Measurements from ENCODE around the gene IL20. TPM values are rescaled to one million over a fixed set of nuclear protein-coding genes. Genes with fewer than 3 reads are reported as not detected.

IL20 gene, protein sequence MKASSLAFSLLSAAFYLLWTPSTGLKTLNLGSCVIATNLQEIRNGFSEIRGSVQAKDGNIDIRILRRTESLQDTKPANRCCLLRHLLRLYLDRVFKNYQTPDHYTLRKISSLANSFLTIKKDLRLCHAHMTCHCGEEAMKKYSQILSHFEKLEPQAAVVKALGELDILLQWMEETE
- not detected in 2 replicates for total RNA-seq (2014; rRNA removed; shearing (Covaris generic); ENCODE audit: low replicate concordance)

DNA sequence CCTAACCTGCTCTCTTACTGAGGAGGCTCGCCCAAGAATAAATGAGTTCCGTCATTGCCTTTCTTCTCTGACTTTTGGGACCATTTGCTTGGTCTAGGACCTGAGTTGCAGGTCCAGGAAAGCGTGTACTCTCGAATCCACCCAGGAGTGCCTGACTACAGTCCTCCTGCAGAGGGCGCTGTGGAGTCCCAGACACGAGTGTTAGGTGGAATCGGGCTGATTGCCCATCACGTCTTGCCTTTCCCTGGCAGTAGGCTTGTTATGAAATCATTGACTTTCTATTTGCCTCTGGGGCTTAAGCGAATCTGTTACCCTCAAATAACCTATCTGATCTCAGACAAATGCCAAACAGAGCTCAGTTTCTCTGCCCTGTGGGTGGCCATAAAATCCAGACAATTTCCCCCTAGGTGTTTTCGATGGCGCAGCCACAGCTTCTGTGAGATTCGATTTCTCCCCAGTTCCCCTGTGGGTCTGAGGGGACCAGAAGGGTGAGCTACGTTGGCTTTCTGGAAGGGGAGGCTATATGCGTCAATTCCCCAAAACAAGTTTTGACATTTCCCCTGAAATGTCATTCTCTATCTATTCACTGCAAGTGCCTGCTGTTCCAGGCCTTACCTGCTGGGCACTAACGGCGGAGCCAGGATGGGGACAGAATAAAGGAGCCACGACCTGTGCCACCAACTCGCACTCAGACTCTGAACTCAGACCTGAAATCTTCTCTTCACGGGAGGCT is at the start of gene IL20:
TSS of gene IL20 (plus strand) at position 685 of the 733 bp plus-strand sequence. CDS start 230 bp downstream, outside the sequence.
- Histone ChIP-seq H3K27me3 (ENCODE audit: low read length) (no peaks in the 10 kb centered on the region), H3K4me2 (ENCODE audit: low read depth, low read length, poor library complexity, severe bottlenecking) (no peak within 1 kb of the TSS), H3K4me1 (ENCODE audit: low read length) (no peaks in the 10 kb centered on the region), H3K9ac (ENCODE audit: low read length) (no peak within 1 kb of the TSS), H3K9me2 (replicated peaks; ENCODE audit: insufficient read depth, low read length) (no peaks in the 10 kb centered on the region), H3K9me3 (ENCODE audit: low read length) (no peaks in the 10 kb centered on the region), H2AFZ (ENCODE audit: low read length) (no peak within 1 kb of the TSS), H4K20me1 (ENCODE audit: insufficient read depth, low read depth, low read length) (no peaks in the 10 kb centered on the region), H3K79me2 (ENCODE audit: low read length) (no peaks in the 10 kb centered on the region), H3K4me3 (ENCODE audit: low read length) (no peak within 1 kb of the TSS), H3K36me3 (ENCODE audit: insufficient read depth, low read length) (no peaks in the 10 kb centered on the region), H3K27ac (ENCODE audit: low read length) (no peak within 1 kb of the TSS)
- peak; percentile 88 for DNase-seq

DNA sequence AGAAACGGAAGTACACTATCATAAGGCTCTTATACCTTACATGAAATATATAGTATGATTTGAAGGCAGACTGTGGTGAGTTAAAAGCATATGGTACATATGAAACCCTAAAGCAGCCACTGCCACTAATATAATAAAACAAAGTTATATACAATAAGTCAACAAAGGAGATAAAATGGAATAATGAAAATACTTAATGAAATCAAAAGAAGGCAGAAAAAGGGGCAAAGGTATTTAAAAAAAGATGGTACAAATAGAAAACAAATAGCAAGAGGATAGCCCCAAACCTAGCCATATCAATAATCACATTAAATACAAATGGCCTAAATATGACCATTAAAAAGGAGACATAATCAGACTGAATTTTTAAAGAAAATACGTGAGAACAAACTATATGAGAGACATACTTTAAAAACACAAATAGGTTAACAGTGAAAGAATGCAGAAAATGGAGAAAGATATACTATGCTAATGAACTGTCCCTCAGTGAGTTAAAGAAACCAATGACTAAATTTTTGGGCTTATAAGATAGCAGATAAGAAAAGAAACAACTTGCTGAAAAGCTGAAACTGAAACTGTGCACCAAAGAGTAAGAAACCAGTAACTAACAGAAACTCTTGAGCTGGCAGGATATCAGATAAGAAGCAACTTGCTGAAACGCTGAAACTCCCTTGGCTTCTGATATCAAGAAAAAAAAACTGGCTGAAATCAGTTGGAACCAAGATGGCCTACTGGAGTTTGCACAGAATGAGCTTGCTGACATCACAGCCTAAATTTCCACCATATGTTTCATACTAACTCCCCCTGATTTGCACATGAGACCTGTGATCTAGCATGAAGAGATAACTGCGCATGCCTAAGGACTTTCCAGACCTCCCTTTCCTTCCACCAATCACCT is 48.8 kb upstream of the IL20 start:
- Histone ChIP-seq H3K9me3 (ENCODE audit: low read length) (no peaks in the 10 kb centered on the region), H4K20me1 (ENCODE audit: insufficient read depth, low read depth, low read length) (no peaks in the 10 kb centered on the region)
- DNase-seq: no peak

DNA sequence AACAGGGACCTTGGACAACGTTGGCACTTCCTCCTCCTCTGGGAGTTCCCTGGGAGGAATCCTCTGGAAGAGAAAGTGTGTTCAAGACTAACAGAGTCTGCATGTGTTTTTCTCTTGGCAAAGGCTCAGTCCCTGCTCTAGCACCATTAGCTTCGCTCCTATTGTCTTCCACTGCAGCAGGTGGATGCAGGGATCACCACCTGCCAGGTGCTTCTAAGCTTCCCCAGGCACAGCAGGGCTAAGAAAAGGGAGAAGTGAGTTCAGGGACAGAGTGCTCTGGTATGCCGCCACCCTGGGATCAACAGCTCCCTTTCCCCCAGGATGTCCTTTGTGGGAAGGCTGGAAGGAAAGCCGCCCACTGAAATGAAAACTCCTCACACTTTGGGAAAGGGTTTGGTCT is 43.9 kb upstream of the IL20 start:
- Histone ChIP-seq H3K36me3 (ENCODE audit: insufficient read depth, low read length) (no peaks in the 10 kb centered on the region), H3K4me3 (ENCODE audit: low read length) (no peak overlapping the region), H4K20me1 (ENCODE audit: insufficient read depth, low read depth, low read length) (no peaks in the 10 kb centered on the region), H3K27me3 (ENCODE audit: low read length) (no peaks in the 10 kb centered on the region), H3K79me2 (ENCODE audit: low read length) (no peaks in the 10 kb centered on the region), H3K4me1 (ENCODE audit: low read length) (no peaks in the 10 kb centered on the region), H3K4me2 (ENCODE audit: low read depth, low read length, poor library complexity, severe bottlenecking) (no peak overlapping the region), H2AFZ (ENCODE audit: low read length) (no peak overlapping the region), H3K27ac (ENCODE audit: low read length) (no peak overlapping the region), H3K9me2 (replicated peaks; ENCODE audit: insufficient read depth, low read length) (no peaks in the 10 kb centered on the region), H3K9ac (ENCODE audit: low read length) (no peak overlapping the region), H3K9me3 (ENCODE audit: low read length) (no peaks in the 10 kb centered on the region)
- no peak for DNase-seq

More for the DNA sequence above, 48.8 kb upstream of the IL20 start:
- Histone ChIP-seq H3K4me1 (ENCODE audit: low read length) (no peaks in the 10 kb centered on the region), H3K9ac (ENCODE audit: low read length) (no peak overlapping the region), H3K4me2 (ENCODE audit: low read depth, low read length, poor library complexity, severe bottlenecking) (no peak overlapping the region), H3K79me2 (ENCODE audit: low read length) (no peaks in the 10 kb centered on the region), H3K27me3 (ENCODE audit: low read length) (no peaks in the 10 kb centered on the region), H3K27ac (ENCODE audit: low read length) (no peak overlapping the region), H3K36me3 (ENCODE audit: insufficient read depth, low read length) (no peaks in the 10 kb centered on the region), H3K9me2 (replicated peaks; ENCODE audit: insufficient read depth, low read length) (no peaks in the 10 kb centered on the region), H3K4me3 (ENCODE audit: low read length) (no peak overlapping the region), H2AFZ (ENCODE audit: low read length) (no peak overlapping the region)

DNA sequence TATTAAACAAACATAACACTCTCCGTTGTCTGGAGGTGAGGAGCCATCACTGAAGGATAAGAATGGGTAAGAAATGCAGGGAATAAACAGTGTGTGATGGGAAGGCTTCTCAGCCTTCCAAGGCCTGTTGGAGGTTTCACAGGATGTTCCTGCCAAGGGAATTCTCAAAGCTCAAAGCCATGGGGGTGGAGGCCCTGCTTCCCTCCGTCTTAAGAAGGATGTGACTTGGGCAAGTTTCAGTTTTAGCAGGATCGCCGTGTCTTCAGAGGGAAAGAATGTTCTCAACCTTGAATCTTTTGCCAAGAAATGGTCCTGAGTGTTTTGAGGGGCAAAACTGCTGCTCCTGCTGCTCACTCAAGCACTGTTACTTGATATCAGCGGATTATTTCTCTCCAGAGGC is 41.7 kb upstream of the IL20 start:
- Histone ChIP-seq H4K20me1 (ENCODE audit: insufficient read depth, low read depth, low read length) (no peaks in the 10 kb centered on the region), H3K4me1 (ENCODE audit: low read length) (no peaks in the 10 kb centered on the region), H3K4me3 (ENCODE audit: low read length) (no peak overlapping the region), H2AFZ (ENCODE audit: low read length) (no peak overlapping the region), H3K27me3 (ENCODE audit: low read length) (no peaks in the 10 kb centered on the region), H3K27ac (ENCODE audit: low read length) (no peak overlapping the region), H3K9me2 (replicated peaks; ENCODE audit: insufficient read depth, low read length) (no peaks in the 10 kb centered on the region), H3K9me3 (ENCODE audit: low read length) (no peaks in the 10 kb centered on the region), H3K4me2 (ENCODE audit: low read depth, low read length, poor library complexity, severe bottlenecking) (no peak overlapping the region), H3K36me3 (ENCODE audit: insufficient read depth, low read length) (no peaks in the 10 kb centered on the region), H3K79me2 (ENCODE audit: low read length) (no peaks in the 10 kb centered on the region), H3K9ac (ENCODE audit: low read length) (no peak overlapping the region)
- DNase-seq: no peak

DNA sequence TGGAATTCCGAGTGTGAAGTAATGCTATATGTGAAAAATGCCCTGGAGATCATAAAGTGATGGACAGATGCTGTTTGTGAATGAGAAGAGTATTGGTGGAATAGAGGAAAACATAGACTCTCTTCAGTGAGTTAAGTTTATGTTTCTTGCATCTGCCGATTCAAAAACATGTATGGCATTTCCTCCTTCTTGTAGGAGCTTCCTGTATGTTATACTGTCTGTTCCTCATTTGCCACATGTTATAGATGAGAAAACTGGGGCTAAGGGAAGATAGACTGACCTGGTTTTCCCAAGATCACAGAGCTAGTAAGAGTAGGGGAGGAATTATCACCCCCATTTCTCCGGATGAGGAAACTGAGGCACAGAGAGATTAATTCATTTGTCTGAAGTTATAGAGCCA is 41.1 kb upstream of the IL20 start:
- no peaks in the 10 kb centered on the region for H3K36me3 ChIP-seq (ENCODE audit: insufficient read depth, low read length)
- H3K27ac ChIP-seq (ENCODE audit: low read length): no peak overlapping the region
- H3K9ac ChIP-seq (ENCODE audit: low read length): no peak overlapping the region
- H3K79me2 ChIP-seq (ENCODE audit: low read length): no peaks in the 10 kb centered on the region
- no peaks in the 10 kb centered on the region for H3K9me2 ChIP-seq (replicated peaks; ENCODE audit: insufficient read depth, low read length)
- no peaks in the 10 kb centered on the region for H3K27me3 ChIP-seq (ENCODE audit: low read length)
- no peaks in the 10 kb centered on the region for H4K20me1 ChIP-seq (ENCODE audit: insufficient read depth, low read depth, low read length)
- H3K4me2 ChIP-seq (ENCODE audit: low read depth, low read length, poor library complexity, severe bottlenecking): no peak overlapping the region
- H3K9me3 ChIP-seq (ENCODE audit: low read length): no peaks in the 10 kb centered on the region
- no peaks in the 10 kb centered on the region for H3K4me1 ChIP-seq (ENCODE audit: low read length)
- no peak overlapping the region for H3K4me3 ChIP-seq (ENCODE audit: low read length)
- H2AFZ ChIP-seq (ENCODE audit: low read length): no peak overlapping the region
- DNase-seq: no peak

DNA sequence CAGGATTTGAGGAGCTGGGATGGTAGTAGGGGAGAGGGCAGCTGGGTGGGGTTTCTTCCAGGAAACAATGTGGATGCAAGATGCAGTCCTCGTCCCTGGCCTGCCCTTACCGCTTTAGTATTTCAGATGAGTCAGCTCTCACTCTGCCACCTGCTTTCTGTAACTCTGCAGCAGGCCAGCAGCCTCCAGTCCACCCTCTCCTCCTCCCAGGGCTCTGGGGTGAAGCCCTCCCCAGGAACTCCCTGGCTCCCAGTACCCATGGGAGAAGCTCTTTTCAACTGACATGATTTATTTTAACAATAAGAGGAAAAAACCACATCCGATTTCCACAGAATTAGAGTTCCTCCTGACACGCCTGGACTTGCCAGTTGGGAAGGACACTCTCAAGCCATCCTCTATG is 39.0 kb upstream of the IL20 start:
- Histone ChIP-seq H3K9me2 (replicated peaks; ENCODE audit: insufficient read depth, low read length) (no peaks in the 10 kb centered on the region), H2AFZ (ENCODE audit: low read length) (no peak overlapping the region), H3K4me3 (ENCODE audit: low read length) (no peak overlapping the region), H3K4me2 (ENCODE audit: low read depth, low read length, poor library complexity, severe bottlenecking) (no peak overlapping the region), H4K20me1 (ENCODE audit: insufficient read depth, low read depth, low read length) (no peaks in the 10 kb centered on the region), H3K36me3 (ENCODE audit: insufficient read depth, low read length) (no peaks in the 10 kb centered on the region), H3K27ac (ENCODE audit: low read length) (no peak overlapping the region), H3K9ac (ENCODE audit: low read length) (no peak overlapping the region), H3K27me3 (ENCODE audit: low read length) (no peaks in the 10 kb centered on the region), H3K79me2 (ENCODE audit: low read length) (no peaks in the 10 kb centered on the region), H3K4me1 (ENCODE audit: low read length) (no peaks in the 10 kb centered on the region), H3K9me3 (ENCODE audit: low read length) (no peaks in the 10 kb centered on the region)
- no peak for DNase-seq

DNA sequence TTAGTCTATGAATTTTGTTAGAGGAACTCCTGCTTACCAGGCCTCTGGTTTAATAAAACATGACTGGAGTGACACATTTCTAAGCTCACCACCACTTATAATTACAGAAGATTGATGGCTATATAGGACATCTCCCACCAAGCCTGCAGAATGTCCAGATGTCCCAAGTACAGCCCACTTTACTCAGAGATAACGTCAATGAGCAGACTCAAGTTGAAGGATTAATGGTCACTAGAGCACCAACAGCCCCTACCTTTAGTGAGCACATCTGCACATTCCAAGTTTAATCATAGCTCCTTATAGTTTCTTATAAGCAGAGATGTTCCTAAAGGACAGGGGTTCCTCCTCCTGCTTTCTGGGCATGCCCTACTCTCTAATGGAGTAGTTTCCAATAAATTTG is 37.4 kb upstream of the IL20 start:
- Histone ChIP-seq H3K4me1 (ENCODE audit: low read length) (no peaks in the 10 kb centered on the region), H2AFZ (ENCODE audit: low read length) (no peak overlapping the region), H3K27me3 (ENCODE audit: low read length) (no peaks in the 10 kb centered on the region), H3K79me2 (ENCODE audit: low read length) (no peaks in the 10 kb centered on the region), H3K9ac (ENCODE audit: low read length) (no peak overlapping the region), H3K4me2 (ENCODE audit: low read depth, low read length, poor library complexity, severe bottlenecking) (no peak overlapping the region), H3K4me3 (ENCODE audit: low read length) (no peak overlapping the region), H3K36me3 (ENCODE audit: insufficient read depth, low read length) (no peaks in the 10 kb centered on the region), H3K27ac (ENCODE audit: low read length) (no peak overlapping the region), H3K9me2 (replicated peaks; ENCODE audit: insufficient read depth, low read length) (no peaks in the 10 kb centered on the region), H4K20me1 (ENCODE audit: insufficient read depth, low read depth, low read length) (no peaks in the 10 kb centered on the region), H3K9me3 (ENCODE audit: low read length) (no peaks in the 10 kb centered on the region)
- no peak for DNase-seq

DNA sequence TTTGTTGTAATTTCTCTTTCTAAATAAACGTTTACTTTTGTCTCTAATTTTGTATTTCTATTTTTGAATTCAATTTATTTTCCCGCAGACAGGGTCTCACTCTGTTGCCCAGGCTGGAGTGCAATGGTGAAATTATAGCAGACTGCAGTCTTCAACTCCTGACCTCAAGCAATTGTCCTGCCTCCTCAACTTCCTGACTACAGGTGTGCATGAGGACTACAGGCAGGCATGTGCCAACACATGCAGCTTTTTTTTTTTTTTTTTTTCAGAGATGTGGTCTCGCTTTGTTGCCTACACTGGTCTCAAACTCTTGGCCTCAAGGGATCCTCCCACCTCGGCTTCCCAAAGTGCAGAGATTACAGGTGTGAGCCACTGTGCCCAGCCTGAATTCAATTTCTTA is 36.7 kb upstream of the IL20 start:
- Histone ChIP-seq H3K79me2 (ENCODE audit: low read length) (no peaks in the 10 kb centered on the region), H2AFZ (ENCODE audit: low read length) (no peak overlapping the region), H3K9me2 (replicated peaks; ENCODE audit: insufficient read depth, low read length) (no peaks in the 10 kb centered on the region), H3K27me3 (ENCODE audit: low read length) (no peaks in the 10 kb centered on the region), H4K20me1 (ENCODE audit: insufficient read depth, low read depth, low read length) (no peaks in the 10 kb centered on the region), H3K9me3 (ENCODE audit: low read length) (no peaks in the 10 kb centered on the region), H3K4me1 (ENCODE audit: low read length) (no peaks in the 10 kb centered on the region), H3K4me2 (ENCODE audit: low read depth, low read length, poor library complexity, severe bottlenecking) (no peak overlapping the region), H3K4me3 (ENCODE audit: low read length) (no peak overlapping the region), H3K36me3 (ENCODE audit: insufficient read depth, low read length) (no peaks in the 10 kb centered on the region), H3K27ac (ENCODE audit: low read length) (no peak overlapping the region), H3K9ac (ENCODE audit: low read length) (no peak overlapping the region)
- no peak for DNase-seq

Measured in Karpas-422 (cell line).